Measurements from ENCODE around the gene TMEM214. TPM values are rescaled to one million over a fixed set of nuclear protein-coding genes. Genes with fewer than 3 reads are reported as not detected.
A peak's percentile ranks its signal among the peaks of the same experiment; 100 is the strongest.

The TMEM214 gene, protein sequence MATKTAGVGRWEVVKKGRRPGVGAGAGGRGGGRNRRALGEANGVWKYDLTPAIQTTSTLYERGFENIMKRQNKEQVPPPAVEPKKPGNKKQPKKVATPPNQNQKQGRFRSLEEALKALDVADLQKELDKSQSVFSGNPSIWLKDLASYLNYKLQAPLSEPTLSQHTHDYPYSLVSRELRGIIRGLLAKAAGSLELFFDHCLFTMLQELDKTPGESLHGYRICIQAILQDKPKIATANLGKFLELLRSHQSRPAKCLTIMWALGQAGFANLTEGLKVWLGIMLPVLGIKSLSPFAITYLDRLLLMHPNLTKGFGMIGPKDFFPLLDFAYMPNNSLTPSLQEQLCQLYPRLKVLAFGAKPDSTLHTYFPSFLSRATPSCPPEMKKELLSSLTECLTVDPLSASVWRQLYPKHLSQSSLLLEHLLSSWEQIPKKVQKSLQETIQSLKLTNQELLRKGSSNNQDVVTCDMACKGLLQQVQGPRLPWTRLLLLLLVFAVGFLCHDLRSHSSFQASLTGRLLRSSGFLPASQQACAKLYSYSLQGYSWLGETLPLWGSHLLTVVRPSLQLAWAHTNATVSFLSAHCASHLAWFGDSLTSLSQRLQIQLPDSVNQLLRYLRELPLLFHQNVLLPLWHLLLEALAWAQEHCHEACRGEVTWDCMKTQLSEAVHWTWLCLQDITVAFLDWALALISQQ
- total RNA-seq (2021; ENCODE audit: unreplicated experiment), result 77.8 TPM
- polyA plus RNA-seq (2012; ENCODE audit: insufficient read length), result 58.7 TPM
- percentile 78 among the genes with signal in this experiment for Bru-seq, nascent RNA
- percentile 88 among the genes with signal in this experiment for BruChase-seq, experiment 1, labeled RNA remaining after a 2-hour chase
- BruChase-seq, experiment 2, labeled RNA remaining after a 6-hour chase, result percentile 94 among the genes with signal in this experiment
- long read RNA-seq, transcript TMEM214-201 (17 exons, 2,990 nt), result major isoform, 22 of 157 reads
- long read RNA-seq, partial matches to known transcripts, result 14 of 157 reads
- long read RNA-seq, other reads (novel, unspliced or antisense), result 117 of 157 reads

DNA sequence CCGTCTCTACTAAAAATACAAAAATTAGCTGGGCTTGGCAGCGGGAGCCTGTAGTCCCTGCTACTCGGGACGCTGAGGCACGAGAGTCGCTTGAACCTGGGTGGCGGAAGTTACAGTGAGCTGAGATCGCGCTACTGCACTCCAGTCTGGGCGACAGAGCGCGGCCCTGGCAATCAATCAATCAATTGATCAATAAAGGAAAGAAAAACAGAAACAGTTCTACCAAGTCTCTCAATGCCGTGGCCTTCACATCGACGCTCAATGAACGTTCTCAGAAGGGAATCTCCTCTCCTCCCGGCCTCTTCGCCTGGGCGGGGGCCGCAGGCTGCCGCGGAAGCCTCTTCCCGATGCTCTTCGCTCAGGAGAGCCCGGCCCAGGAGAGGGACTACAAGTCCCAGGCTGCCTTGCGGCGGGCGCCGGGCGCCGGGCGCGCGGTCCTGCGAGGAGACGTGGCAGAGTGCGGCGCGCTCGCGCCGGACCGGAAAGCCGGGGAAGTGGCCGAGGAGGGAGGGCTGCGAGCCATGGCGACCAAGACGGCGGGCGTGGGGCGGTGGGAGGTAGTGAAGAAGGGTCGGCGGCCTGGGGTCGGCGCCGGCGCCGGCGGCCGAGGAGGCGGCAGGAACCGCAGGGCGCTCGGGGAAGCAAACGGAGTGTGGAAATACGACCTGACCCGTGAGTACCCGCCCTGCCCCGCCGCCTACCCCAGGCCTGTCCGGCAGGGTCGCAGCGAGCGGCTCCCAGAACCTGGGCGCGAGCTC is at the start of gene TMEM214:
TMEM214 (plus strand) TSS at position 471 of the 758 bp plus-strand sequence; CDS start at position 522, 51 bp downstream.
- no peak for DNase-seq (ENCODE audit: low read depth, low spot score)
- BruUV-seq (replicated peaks), result no TSS peak
- TF ChIP-seq POLR2AphosphoS5 (IDR thresholded peaks at IDR 0.05; ENCODE audit: low read depth, low read length) (peak; percentile 75), SIN3A (IDR thresholded peaks at IDR 0.05; ENCODE audit: borderline replicate concordance, insufficient read depth, low read depth, low read length) (peak; percentile 79; the same call in 1 of the 2 replicates)
- TF ChIP-seq, protein P1, sequence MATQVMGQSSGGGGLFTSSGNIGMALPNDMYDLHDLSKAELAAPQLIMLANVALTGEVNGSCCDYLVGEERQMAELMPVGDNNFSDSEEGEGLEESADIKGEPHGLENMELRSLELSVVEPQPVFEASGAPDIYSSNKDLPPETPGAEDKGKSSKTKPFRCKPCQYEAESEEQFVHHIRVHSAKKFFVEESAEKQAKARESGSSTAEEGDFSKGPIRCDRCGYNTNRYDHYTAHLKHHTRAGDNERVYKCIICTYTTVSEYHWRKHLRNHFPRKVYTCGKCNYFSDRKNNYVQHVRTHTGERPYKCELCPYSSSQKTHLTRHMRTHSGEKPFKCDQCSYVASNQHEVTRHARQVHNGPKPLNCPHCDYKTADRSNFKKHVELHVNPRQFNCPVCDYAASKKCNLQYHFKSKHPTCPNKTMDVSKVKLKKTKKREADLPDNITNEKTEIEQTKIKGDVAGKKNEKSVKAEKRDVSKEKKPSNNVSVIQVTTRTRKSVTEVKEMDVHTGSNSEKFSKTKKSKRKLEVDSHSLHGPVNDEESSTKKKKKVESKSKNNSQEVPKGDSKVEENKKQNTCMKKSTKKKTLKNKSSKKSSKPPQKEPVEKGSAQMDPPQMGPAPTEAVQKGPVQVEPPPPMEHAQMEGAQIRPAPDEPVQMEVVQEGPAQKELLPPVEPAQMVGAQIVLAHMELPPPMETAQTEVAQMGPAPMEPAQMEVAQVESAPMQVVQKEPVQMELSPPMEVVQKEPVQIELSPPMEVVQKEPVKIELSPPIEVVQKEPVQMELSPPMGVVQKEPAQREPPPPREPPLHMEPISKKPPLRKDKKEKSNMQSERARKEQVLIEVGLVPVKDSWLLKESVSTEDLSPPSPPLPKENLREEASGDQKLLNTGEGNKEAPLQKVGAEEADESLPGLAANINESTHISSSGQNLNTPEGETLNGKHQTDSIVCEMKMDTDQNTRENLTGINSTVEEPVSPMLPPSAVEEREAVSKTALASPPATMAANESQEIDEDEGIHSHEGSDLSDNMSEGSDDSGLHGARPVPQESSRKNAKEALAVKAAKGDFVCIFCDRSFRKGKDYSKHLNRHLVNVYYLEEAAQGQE (IDR thresholded peaks at IDR 0.05; ENCODE audit: insufficient read depth in 1 of 2, low read depth in 2 of 2, low read length in 1 of 2), result no peak
- POLR2A ChIA-PET, result no interaction called here
- H3K27ac ChIP-seq (ENCODE audit: low read length), result peak within 1 kb of the TSS; percentile 93
- CTCF ChIA-PET, result interaction anchor here (0.6 kb wide), 1 partner anchor 61 kb away, joined by 6 read pairs; no protein-coding TSS in a partner anchor
- H3K4me3 ChIP-seq (ENCODE audit: low read depth in 2 of 2, low read length in 2 of 2), result peak within 1 kb of the TSS; percentile 81 to 94
- no peaks in the 10 kb centered on the region for H3K9me3 ChIP-seq (ENCODE audit: control insufficient read depth, insufficient read depth, low read depth, low read length)
- H3K27me3 ChIP-seq (ENCODE audit: control insufficient read depth, insufficient read depth, low read length), result no peaks in the 10 kb centered on the region
- intact Hi-C loops (cut with micrococcal nuclease; ENCODE audit: unreplicated experiment), result no loop called here
- H3K36me3 ChIP-seq (ENCODE audit: control insufficient read depth, insufficient read depth, low read length), result peaks cover 5% of the 10 kb centered on the region; the same call in 1 of the 2 replicates
- ATAC-seq, result peak; percentile 100
- peaks cover 7% of the 10 kb centered on the region for H3K4me1 ChIP-seq (ENCODE audit: control insufficient read depth, insufficient read depth, low read length)
- in situ Hi-C loops (cut with HindIII; ENCODE audit: low pct_unique_long_range_greater_than_20kb, low sequenced_read_pairs), result no loop called here

DNA sequence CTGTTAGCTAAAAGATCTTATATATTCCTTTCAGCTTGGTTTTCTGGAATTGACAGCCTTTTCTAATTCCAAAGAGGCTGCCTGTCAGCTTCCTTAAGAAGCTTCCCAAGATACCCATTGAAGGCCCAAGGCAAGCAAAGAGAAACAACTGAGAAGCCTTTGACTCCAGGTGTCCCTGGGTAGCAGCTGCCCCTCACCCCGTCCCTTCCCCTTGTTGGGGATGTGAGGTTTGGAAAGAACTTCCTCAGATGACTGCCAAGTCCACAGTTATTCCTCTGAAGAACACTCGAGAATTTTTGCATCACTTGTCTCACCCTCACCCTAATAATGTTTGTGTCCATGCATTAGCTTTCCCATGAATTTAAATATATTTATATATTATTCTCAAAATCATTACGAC is 49.0 kb upstream of the TMEM214 start:
- in situ Hi-C loops (cut with HindIII; ENCODE audit: low pct_unique_long_range_greater_than_20kb, low sequenced_read_pairs) (no loop called here), intact Hi-C loops (cut with micrococcal nuclease; ENCODE audit: unreplicated experiment) (no loop called here)
- TF ChIP-seq SIN3A (IDR thresholded peaks at IDR 0.05; ENCODE audit: borderline replicate concordance, insufficient read depth, low read depth, low read length), result no peak
- TF ChIP-seq TCF7L2 (IDR thresholded peaks at IDR 0.05; ENCODE audit: low read depth, low read length), result no peak
- TF ChIP-seq POLR2AphosphoS5 (IDR thresholded peaks at IDR 0.05; ENCODE audit: low read depth, low read length), result no peak
- TF ChIP-seq, protein P1 (IDR thresholded peaks at IDR 0.05; ENCODE audit: insufficient read depth in 1 of 2, low read depth in 2 of 2, low read length in 1 of 2), result no peak
- TF ChIP-seq, protein P2, sequence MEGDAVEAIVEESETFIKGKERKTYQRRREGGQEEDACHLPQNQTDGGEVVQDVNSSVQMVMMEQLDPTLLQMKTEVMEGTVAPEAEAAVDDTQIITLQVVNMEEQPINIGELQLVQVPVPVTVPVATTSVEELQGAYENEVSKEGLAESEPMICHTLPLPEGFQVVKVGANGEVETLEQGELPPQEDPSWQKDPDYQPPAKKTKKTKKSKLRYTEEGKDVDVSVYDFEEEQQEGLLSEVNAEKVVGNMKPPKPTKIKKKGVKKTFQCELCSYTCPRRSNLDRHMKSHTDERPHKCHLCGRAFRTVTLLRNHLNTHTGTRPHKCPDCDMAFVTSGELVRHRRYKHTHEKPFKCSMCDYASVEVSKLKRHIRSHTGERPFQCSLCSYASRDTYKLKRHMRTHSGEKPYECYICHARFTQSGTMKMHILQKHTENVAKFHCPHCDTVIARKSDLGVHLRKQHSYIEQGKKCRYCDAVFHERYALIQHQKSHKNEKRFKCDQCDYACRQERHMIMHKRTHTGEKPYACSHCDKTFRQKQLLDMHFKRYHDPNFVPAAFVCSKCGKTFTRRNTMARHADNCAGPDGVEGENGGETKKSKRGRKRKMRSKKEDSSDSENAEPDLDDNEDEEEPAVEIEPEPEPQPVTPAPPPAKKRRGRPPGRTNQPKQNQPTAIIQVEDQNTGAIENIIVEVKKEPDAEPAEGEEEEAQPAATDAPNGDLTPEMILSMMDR (IDR thresholded peaks at IDR 0.05), result no peak
- H3K27ac ChIP-seq (ENCODE audit: low read length), result no peak overlapping the region
- no peaks in the 10 kb centered on the region for H3K9me3 ChIP-seq (ENCODE audit: control insufficient read depth, insufficient read depth, low read depth, low read length)
- ATAC-seq, result no peak
- H3K4me1 ChIP-seq (ENCODE audit: control insufficient read depth, insufficient read depth, low read length), result peaks cover 8% of the 10 kb centered on the region
- no peak overlapping the region for H3K4me3 ChIP-seq (ENCODE audit: low read depth in 2 of 2, low read length in 2 of 2)
- ChIA-PET CTCF (no interaction called here), POLR2A (no interaction called here)
- DNase-seq (ENCODE audit: low read depth, low spot score), result no peak
- BruUV-seq (replicated peaks), result no TSS peak
- H3K27me3 ChIP-seq (ENCODE audit: control insufficient read depth, insufficient read depth, low read length), result no peaks in the 10 kb centered on the region
- no peaks in the 10 kb centered on the region for H3K36me3 ChIP-seq (ENCODE audit: control insufficient read depth, insufficient read depth, low read length)
